Astrocyte of the spinal cord (primary cell): ENCODE results near the gene WNT7B.

ENCODE experiments used
- DNase-seq: peaks from one replicate; pipeline ENCODE4 v3.0.0; 2011; ENCODE audit warnings: low read depth, low spot score
- H3K4me3 ChIP-seq: 2 replicates; pipeline ENCODE4 v1.5.1; 2011; ENCODE audit warnings: low read depth, mild to moderate bottlenecking, low read length, moderate library complexity
- in situ Hi-C: cut with HindIII; loops from 2 replicates; pipeline ENCODE4 v1.10.0; 2017; ENCODE audit warnings: low sequenced_read_pairs
- TF ChIP-seq, protein P1 (sequence below): IDR thresholded peaks from 2 replicates; pipeline ENCODE4 v1.5.1; 2012; ENCODE audit warnings: low read depth, mild to moderate bottlenecking, low read length, inconsistent platforms

Gene WNT7B

DNA sequence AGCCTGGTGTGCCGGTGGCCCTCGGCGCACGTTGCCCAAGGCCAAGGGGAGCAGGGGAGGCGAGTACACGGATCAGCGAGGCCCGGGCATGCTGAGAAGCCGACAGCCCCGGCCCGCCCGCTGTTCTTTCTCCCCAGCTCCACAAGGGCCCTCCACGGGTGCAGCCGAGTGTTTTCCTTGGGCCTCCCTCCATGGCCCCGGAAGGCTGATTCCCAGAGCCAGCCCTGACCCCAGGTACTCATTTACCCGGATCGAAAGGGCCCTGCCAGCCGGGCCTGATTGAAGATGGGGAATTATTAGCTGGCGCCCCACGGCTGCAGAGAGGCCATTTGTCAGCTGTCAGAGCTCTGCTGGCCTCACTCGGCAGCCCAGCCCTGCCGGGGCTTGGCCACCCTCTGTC lies 53.1 kb downstream of the WNT7B start:
- TF ChIP-seq, protein P1, sequence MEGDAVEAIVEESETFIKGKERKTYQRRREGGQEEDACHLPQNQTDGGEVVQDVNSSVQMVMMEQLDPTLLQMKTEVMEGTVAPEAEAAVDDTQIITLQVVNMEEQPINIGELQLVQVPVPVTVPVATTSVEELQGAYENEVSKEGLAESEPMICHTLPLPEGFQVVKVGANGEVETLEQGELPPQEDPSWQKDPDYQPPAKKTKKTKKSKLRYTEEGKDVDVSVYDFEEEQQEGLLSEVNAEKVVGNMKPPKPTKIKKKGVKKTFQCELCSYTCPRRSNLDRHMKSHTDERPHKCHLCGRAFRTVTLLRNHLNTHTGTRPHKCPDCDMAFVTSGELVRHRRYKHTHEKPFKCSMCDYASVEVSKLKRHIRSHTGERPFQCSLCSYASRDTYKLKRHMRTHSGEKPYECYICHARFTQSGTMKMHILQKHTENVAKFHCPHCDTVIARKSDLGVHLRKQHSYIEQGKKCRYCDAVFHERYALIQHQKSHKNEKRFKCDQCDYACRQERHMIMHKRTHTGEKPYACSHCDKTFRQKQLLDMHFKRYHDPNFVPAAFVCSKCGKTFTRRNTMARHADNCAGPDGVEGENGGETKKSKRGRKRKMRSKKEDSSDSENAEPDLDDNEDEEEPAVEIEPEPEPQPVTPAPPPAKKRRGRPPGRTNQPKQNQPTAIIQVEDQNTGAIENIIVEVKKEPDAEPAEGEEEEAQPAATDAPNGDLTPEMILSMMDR, result no peak
- in situ Hi-C loops, result no loop called here
- no peak for DNase-seq
- no peak overlapping the region for H3K4me3 ChIP-seq

DNA sequence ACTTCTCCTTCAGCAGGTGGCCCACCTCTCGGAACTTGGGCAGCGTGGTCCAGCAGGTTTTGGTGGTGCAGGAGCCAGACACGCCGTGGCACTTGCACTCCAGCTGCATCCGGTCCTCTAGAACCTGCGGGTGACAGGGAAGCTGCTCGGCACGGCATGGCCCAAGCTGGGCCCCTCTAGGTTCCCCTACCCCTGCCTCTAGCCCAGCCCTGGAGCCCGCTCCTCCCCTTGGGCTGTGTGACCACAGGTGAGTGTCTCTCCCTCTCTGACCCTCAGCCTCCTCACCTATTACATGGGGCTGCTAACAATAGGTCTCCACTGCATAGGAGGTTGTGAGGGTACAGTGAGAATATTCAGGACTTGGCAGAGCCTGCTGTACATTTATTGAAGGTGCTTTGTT lies 53.8 kb downstream of the WNT7B start:
- no peak for DNase-seq
- TF ChIP-seq, protein P1, result no peak
- in situ Hi-C loops, result no loop called here
- H3K4me3 ChIP-seq, result no peak overlapping the region

GRCh38 chr22:45922661-45923060 lies 54.3 kb downstream of the WNT7B start:
- DNase-seq, result no peak
- in situ Hi-C loops, result no loop called here
- TF ChIP-seq, protein P1, result no peak
- H3K4me3 ChIP-seq, result no peak overlapping the region

DNA sequence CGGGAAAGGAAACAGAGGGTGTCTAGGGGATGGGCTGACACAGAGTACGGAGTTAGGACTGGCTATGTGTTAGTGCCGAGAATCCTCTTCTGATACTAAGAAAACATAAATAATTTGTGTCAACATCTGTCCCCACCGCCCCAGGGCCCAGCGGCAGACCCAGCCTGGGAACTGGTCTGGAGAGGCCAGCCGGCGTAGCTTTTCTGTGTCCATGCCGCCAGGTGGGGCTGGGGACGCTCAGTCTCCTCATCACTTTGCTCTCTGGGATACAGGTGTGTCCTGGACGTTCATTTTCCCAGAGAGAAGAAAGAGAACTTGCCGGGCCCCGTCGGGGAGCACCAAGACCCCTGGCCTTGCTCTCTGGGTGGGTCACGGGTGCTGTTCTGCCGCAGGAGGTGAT lies 54.7 kb downstream of the WNT7B start:
- no peak for DNase-seq
- in situ Hi-C loops, result no loop called here
- TF ChIP-seq, protein P1, result no peak
- no peak overlapping the region for H3K4me3 ChIP-seq

GRCh38 chr22:45919504-45920286 lies 57.3 kb downstream of the WNT7B start:
- no peak for DNase-seq
- in situ Hi-C loops, result no loop called here
- no peak overlapping the region for H3K4me3 ChIP-seq
- TF ChIP-seq, protein P1, result no peak

DNA sequence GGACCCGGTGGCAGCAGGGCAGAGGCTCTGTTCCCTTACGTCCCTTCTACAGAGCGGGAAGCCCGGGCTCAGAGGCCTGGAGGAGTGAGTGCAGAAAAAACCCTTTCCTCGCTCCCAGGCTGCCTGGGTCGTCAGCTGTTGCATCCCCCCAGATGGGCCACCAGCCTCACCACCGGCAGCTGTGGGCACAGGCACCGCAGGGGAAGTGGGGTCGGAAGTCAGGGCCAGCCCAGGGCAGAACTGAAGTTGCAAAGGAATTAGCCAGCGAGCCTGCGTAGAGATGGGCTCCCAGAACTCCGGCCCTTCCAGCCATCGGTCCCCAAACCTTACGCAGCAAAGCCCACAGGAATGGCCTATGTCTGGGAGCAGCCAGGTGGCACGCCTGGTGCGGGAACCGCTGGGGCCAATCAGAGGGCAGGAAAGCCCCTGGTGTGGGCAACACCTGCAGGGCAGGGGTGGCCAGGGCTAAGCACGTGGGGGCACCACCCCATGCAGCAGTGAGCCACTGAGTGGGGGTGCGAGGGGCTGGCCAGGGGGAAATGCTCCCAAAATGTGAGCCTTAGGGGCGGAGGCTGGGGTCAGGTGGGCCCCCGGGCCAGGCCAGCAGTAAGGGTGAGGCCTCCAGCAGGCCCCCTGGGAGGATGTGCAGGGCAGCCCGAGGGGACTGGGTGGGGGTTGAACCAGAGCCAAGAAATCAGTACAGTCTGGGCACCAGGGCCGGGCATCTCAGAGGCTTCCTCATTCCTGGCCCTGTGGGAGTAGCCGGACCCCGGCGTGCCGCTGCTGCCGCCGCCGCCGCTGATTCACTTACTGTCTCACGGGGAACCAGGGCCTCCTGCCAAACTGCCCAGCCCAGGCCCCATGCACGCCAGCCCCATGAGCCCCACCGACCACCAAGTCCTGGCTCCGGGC lies 58.2 kb downstream of the WNT7B start:
- in situ Hi-C loops, result no loop called here
- DNase-seq, result peak; percentile 48
- H3K4me3 ChIP-seq, result no peak overlapping the region
- TF ChIP-seq, protein P1, result no peak
